B cell (primary cell): Measurements from ENCODE around the gene WWP2. TPM values are rescaled to one million over a fixed set of nuclear protein-coding genes. Genes with fewer than 3 reads are reported as not detected.

ENCODE experiments used
- ATAC-seq: fragments of 200-7000 bp; cut with Tn5 transposase; one replicate; pipeline ENCODE4 v1.10.0; 2021; ENCODE audit warnings: low read depth, mild to moderate bottlenecking, moderate number of reproducible peaks, moderate library complexity
- CTCF ChIA-PET: fragments of 350-600 bp; sonication (Branson Sonifier 250); formaldehyde crosslinking; loops from one replicate; lab custom pipeline; 2021; ENCODE audit warnings: antibody characterized with exemption, inconsistent platforms; lab: Charles Lee
- POLR2A ChIA-PET: fragments of 350-600 bp; sonication (Branson Sonifier 250); formaldehyde crosslinking; loops from one replicate; lab custom pipeline; 2021; ENCODE audit warnings: antibody characterized with exemption; lab: Charles Lee
- DNase-seq: peaks from one replicate; pipeline ENCODE4 v3.0.0; 2013
- H2AFZ ChIP-seq: 2 replicates; pipeline ENCODE4 v1.6.1; 2012; ENCODE audit warnings: mild to moderate bottlenecking, low read depth, low read length; ENCODE audit not compliant: insufficient read depth, poor library complexity, severe bottlenecking
- H3K27ac ChIP-seq, 2 donors: 1 replicate in 1 of 2; 2 replicates in 1 of 2; pipeline ENCODE4 v1.5.1; 2012 to 2013; ENCODE audit warnings: low read length in 2 of 2, mild to moderate bottlenecking in 2 of 2, moderate library complexity in 1 of 2
- H3K27me3 ChIP-seq, 4 experiments: fragments of 200-600 bp in 1 of 4; sonication (generic) in 1 of 4; replicated peaks in 1 of 4; 1 replicate in 2 of 4; 2 replicates in 2 of 4; pipeline versions ENCODE4 v1.6.1 to v1.7.0; 2013 to 2016; ENCODE audit warnings: low read length in 3 of 4, mild to moderate bottlenecking in 2 of 4, mixed read lengths in 1 of 4, moderate library complexity in 1 of 4; ENCODE audit not compliant: insufficient read depth in 4 of 4, control insufficient read depth in 3 of 4; ENCODE audit errors: control extremely low read depth in 1 of 4
- H3K36me3 ChIP-seq, 2 experiments: replicated peaks in 1 of 2; 1 replicate in 1 of 2; 2 replicates in 1 of 2; pipeline versions ENCODE4 v1.6.1 to v1.7.1; 2013; ENCODE audit warnings: low read length in 1 of 2; ENCODE audit not compliant: insufficient read depth in 2 of 2, control insufficient read depth in 1 of 2; ENCODE audit errors: control extremely low read depth in 1 of 2, extremely low read depth in 1 of 2
- H3K4me1 ChIP-seq, 2 donors: fragments of 200-600 bp in 1 of 2; sonication (generic) in 1 of 2; 1 replicate in 1 of 2; 2 replicates in 1 of 2; pipeline versions ENCODE4 v1.5.1 to v1.6.1; 2013 to 2017; ENCODE audit warnings: low read length in 2 of 2; ENCODE audit not compliant: control insufficient read depth in 2 of 2, insufficient read depth in 2 of 2
- H3K4me2 ChIP-seq: replicated peaks from 2 replicates; pipeline ENCODE3; 2012; ENCODE audit warnings: mild to moderate bottlenecking, low read depth, low read length; ENCODE audit not compliant: poor library complexity, severe bottlenecking
- H3K4me3 ChIP-seq, 5 experiments: fragments of 200-600 bp in 1 of 5; sonication (generic) in 1 of 5; 1 replicate in 3 of 5; 2 replicates in 2 of 5; pipeline versions ENCODE4 v1.5.1 to v1.7.0; 2011 to 2016; ENCODE audit warnings: low read length in 4 of 5, mild to moderate bottlenecking in 4 of 5, low read depth in 2 of 5, control low read depth in 1 of 5, moderate library complexity in 1 of 5; ENCODE audit not compliant: insufficient read depth in 1 of 5; ENCODE audit errors: control extremely low read depth in 1 of 5, extremely low read depth in 1 of 5
- H3K79me2 ChIP-seq: fragments of 200-600 bp; sonication (generic); one replicate; pipeline ENCODE4 v1.6.0; 2016; ENCODE audit warnings: low read length; ENCODE audit not compliant: control insufficient read depth, insufficient read depth
- H3K9ac ChIP-seq: fragments of 200-600 bp; sonication (generic); 2 replicates; pipeline ENCODE4 v1.6.1; 2017; ENCODE audit warnings: mild to moderate bottlenecking, low read length, moderate library complexity
- H3K9me3 ChIP-seq, 3 donors: one replicate each; pipeline versions ENCODE4 v1.6.1 to v1.7.1; 2013; ENCODE audit warnings: low read length in 2 of 3; ENCODE audit not compliant: control insufficient read depth in 2 of 3, insufficient read depth in 1 of 3; ENCODE audit errors: control extremely low read depth in 1 of 3
- H4K20me1 ChIP-seq: 2 replicates; pipeline ENCODE4 v1.6.0; 2012; ENCODE audit warnings: mild to moderate bottlenecking, low read length; ENCODE audit not compliant: insufficient read depth, control insufficient read depth, poor library complexity, severe bottlenecking
- H3K27ac Mint-ChIP-seq: one replicate; pipeline ENCODE4 v1.8.0; 2021; ENCODE audit warnings: mixed read lengths
- H3K27me3 Mint-ChIP-seq: one replicate; pipeline ENCODE4 v1.8.0; 2021; ENCODE audit warnings: mixed read lengths
- H3K4me1 Mint-ChIP-seq: one replicate; pipeline ENCODE4 v1.8.0; 2021; ENCODE audit warnings: mixed read lengths
- H3K4me3 Mint-ChIP-seq: one replicate; pipeline ENCODE4 v1.8.0; 2021; ENCODE audit warnings: mixed read lengths
- H3K9me3 Mint-ChIP-seq: one replicate; pipeline ENCODE4 v1.8.0; 2022; ENCODE audit warnings: mixed read lengths; ENCODE audit not compliant: insufficient read depth
- EZH2 ChIP-seq: IDR thresholded peaks from 2 replicates; pipeline ENCODE4 v1.6.1; 2012; ENCODE audit warnings: borderline replicate concordance, low read depth, mild to moderate bottlenecking, moderate library complexity, low read length; ENCODE audit not compliant: insufficient read depth, poor library complexity, severe bottlenecking
- WGBS: methylation state at CpG from one replicate; pipeline ENCODE4 v1.1.5; 2013; ENCODE audit warnings: missing lambda C conversion rate; ENCODE audit not compliant: insufficient coverage; 5-methylcytosine and 5-hydroxymethylcytosine counted together
- intact Hi-C: fragments of 100-400 bp; cut with micrococcal nuclease; formaldehyde crosslinking; loops from one replicate; pipeline ENCODE4 v1.10.0; 2022
- polyA plus RNA-seq: library from polyadenylated mRNA; depleted of rRNA; stranded (reverse); fragments of >200 nt; gene quantifications from 2 replicates; pipeline ENCODE4 v1.2.3, GENCODE V29; 2012
- total RNA-seq, 2 donors: library from RNA; stranded (reverse); fragments of 120-200 nt in 1 of 2; gene quantifications; 1 replicate in 1 of 2; 2 replicates in 1 of 2; pipeline versions ENCODE4 v1.2.3 to v1.2.4, GENCODE V29; 2013 to 2022
- TF ChIP-seq, protein P1 (sequence below): fragments of 200-600 bp; IDR thresholded peaks from one replicate; pipeline ENCODE4 v1.8.0; 2022; ENCODE audit warnings: antibody characterized with exemption, mild to moderate bottlenecking

WWP2 gene
- total and polyA plus RNA-seq, 2 donors (not counting 1 experiment from before 2014, with no cell fraction given): 33.4 to 105 TPM

DNA sequence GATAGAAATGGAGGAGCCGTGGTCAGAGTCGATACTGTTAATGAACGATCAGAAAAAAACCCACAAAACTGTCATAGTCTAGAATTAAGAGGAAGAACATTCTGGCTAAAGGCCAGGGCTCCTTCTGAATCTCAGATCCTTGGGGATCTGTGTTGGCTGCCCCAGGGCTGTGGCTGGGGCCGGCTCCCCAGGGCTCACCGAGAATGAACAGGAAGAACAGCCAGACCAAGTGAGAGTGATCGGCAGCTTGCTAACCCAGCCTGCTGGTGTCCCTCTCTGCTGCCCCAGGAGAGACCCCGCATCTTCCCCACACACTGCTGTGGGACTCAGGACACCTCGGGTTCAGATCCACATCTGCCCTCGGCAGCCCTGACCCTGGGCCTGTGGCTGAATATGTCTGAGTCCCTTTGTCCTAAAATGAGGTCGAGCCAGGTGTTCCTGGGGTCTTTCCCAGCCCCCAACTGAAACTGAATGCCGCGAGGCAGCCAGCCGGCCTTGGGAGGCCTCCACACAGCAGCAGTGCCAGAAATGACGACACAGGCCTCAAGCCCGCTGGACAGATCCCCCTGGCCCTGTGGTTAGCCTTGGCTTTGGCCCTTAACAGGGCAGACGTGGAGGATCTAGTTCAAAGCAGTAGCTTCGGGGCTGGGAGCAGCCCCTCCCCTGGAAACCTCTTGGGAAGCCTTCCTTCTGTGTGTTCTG is 165.1 kb downstream of the WWP2 start:
- intact Hi-C loops: no loop called here
- Histone ChIP-seq H3K4me2 (no peak overlapping the region), H3K9ac (no peak overlapping the region), H4K20me1 (no peaks in the 10 kb centered on the region), H3K79me2 (no peaks in the 10 kb centered on the region), H3K36me3 (peaks cover 0 to 45% of the 10 kb centered on the region in 2 experiments), H3K4me3 (no peak overlapping the region), H3K27ac (no peak overlapping the region), H3K4me1 (no peaks in the 10 kb centered on the region), H3K9me3 (no peaks in the 10 kb centered on the region), H2AFZ (no peak overlapping the region), H3K27me3 (no peaks in the 10 kb centered on the region)
- Mint-ChIP-seq H3K9me3 (no peaks in the 10 kb centered on the region), H3K4me3 (no peak overlapping the region), H3K27ac (peak overlapping the region; percentile 76), H3K27me3 (no peaks in the 10 kb centered on the region), H3K4me1 (no peaks in the 10 kb centered on the region)
- no peak for TF ChIP-seq EZH2
- TF ChIP-seq, protein P1, sequence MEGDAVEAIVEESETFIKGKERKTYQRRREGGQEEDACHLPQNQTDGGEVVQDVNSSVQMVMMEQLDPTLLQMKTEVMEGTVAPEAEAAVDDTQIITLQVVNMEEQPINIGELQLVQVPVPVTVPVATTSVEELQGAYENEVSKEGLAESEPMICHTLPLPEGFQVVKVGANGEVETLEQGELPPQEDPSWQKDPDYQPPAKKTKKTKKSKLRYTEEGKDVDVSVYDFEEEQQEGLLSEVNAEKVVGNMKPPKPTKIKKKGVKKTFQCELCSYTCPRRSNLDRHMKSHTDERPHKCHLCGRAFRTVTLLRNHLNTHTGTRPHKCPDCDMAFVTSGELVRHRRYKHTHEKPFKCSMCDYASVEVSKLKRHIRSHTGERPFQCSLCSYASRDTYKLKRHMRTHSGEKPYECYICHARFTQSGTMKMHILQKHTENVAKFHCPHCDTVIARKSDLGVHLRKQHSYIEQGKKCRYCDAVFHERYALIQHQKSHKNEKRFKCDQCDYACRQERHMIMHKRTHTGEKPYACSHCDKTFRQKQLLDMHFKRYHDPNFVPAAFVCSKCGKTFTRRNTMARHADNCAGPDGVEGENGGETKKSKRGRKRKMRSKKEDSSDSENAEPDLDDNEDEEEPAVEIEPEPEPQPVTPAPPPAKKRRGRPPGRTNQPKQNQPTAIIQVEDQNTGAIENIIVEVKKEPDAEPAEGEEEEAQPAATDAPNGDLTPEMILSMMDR: no peak
- ATAC-seq (no peak), DNase-seq (no peak)
- ChIA-PET CTCF (interaction anchor here (0.6 to 4.0 kb wide), 4 partner anchors 9 to 531 kb away, joined by 3 to 54 read pairs (median 4); no protein-coding TSS in a partner anchor), POLR2A (no interaction called here)
- WGBS: 91% methylated on average over 12 of the region's 17 CpGs

DNA sequence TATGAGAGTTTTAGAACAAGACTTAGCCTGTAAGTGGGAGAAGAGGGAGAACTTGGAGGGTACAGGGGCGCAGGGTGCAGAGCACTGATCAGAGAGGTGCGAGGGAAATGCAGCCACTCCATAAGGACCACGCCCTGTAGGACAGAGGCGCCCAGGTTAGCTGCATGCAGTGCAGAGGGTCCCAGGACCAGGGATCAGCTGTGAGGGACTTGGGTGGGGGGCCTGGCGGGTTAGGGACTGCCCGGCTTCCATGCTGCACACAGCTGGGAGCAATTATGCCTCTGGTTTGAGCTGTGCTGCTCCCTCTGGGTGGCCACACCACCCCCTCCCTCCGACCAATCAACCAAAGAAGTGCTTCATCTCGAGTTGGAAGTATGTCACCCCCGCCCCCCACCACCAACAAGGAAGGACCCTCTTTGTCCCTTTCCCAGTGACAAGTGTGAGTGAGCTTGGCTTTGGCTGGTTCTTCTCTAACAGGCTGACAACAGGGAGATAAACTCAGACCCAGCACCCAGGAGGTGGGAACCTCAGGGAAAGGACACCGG is 166.8 kb downstream of the WWP2 start:
- H4K20me1 ChIP-seq: no peaks in the 10 kb centered on the region
- DNase-seq (no peak), ATAC-seq (no peak)
- CTCF ChIA-PET: interaction anchor here (0.7 to 4.0 kb wide), 7 partner anchors 9 to 500 kb away, joined by 3 to 54 read pairs (median 10); no protein-coding TSS in a partner anchor
- H3K9me3 Mint-ChIP-seq: no peaks in the 10 kb centered on the region
- no peak overlapping the region for H3K9ac ChIP-seq
- no peaks in the 10 kb centered on the region for H3K4me1 ChIP-seq
- intact Hi-C loops: no loop called here
- H3K27me3 ChIP-seq: no peaks in the 10 kb centered on the region
- H3K4me2 ChIP-seq: no peak overlapping the region
- H3K27ac Mint-ChIP-seq: no peak overlapping the region
- no peaks in the 10 kb centered on the region for H3K27me3 Mint-ChIP-seq
- no peaks in the 10 kb centered on the region for H3K9me3 ChIP-seq
- H3K27ac ChIP-seq: no peak overlapping the region
- WGBS: 96% methylated on average over 9 of the region's 10 CpGs
- no peak overlapping the region for H2AFZ ChIP-seq
- POLR2A ChIA-PET: no interaction called here
- H3K79me2 ChIP-seq: no peaks in the 10 kb centered on the region
- peaks cover 0 to 60% of the 10 kb centered on the region in 2 experiments for H3K36me3 ChIP-seq
- H3K4me1 Mint-ChIP-seq: no peaks in the 10 kb centered on the region
- TF ChIP-seq, protein P1: no peak
- TF ChIP-seq EZH2: no peak
- H3K4me3 ChIP-seq: no peak overlapping the region
- no peak overlapping the region for H3K4me3 Mint-ChIP-seq
